GM12878 (cell line): Measurements from ENCODE around the gene LRRTM3. TPM values are rescaled to one million over a fixed set of nuclear protein-coding genes. Genes with fewer than 3 reads are reported as not detected.

Experiments
- ATAC-seq: fragments of 200-7000 bp; cut with Tn5 transposase; 3 replicates; pipeline ENCODE4 v1.9.1; 2020; ENCODE audit warnings: mild to moderate bottlenecking, moderate library complexity
- BruUV-seq: library from RNA; stranded (reverse); fragments of 400-500 nt; replicated peaks from 2 replicates; lab custom pipeline; 2021; lab: Mats Ljungman, UMichigan
- CTCF ChIA-PET: fragments of 300-600 bp; sonication (Branson Sonifier 250); formaldehyde crosslinking; extraction: SDS; loops from one replicate; lab custom pipeline; 2021; ENCODE audit warnings: inconsistent platforms; lab: Yijun Ruan, JAX
- POLR2A ChIA-PET: fragments of 350-600 bp; formaldehyde crosslinking; extraction: SDS; loops from one replicate; lab custom pipeline; 2021; ENCODE audit warnings: inconsistent platforms; lab: Charles Lee
- RAD21 ChIA-PET: fragments of 300-600 bp; sonication (Branson Sonifier 250); formaldehyde crosslinking; loops from one replicate; lab custom pipeline; 2023; ENCODE audit warnings: antibody characterized with exemption; ENCODE audit not compliant: unreplicated experiment; lab: Charles Lee
- SMC1A ChIA-PET: fragments of 300-600 bp; sonication (Branson Sonifier 250); formaldehyde crosslinking; loops from one replicate; lab custom pipeline; 2023; ENCODE audit not compliant: unreplicated experiment, uncharacterized antibody; lab: Charles Lee
- DNase-seq: peaks from one replicate; pipeline ENCODE4 v3.0.0-alpha.2; 2011; ENCODE audit warnings: low read depth, low spot score
- FAIRE-seq: peaks from 3 replicates; lab custom pipeline; 2011; peaks lifted over from hg19 to GRCh38; lab: Jason Lieb, UNC
- H2AFZ ChIP-seq: 2 replicates; pipeline ENCODE4 v1.6.0; 2011; ENCODE audit warnings: low read depth, low read length, control low read depth; ENCODE audit not compliant: control insufficient read depth
- H3K27ac ChIP-seq: 2 replicates; pipeline ENCODE4 v1.5.1; 2011; ENCODE audit warnings: control low read depth; ENCODE audit not compliant: control insufficient read depth, insufficient read depth
- H3K27me3 ChIP-seq, 2 experiments: replicated peaks in 1 of 2; 2 replicates each; pipeline versions ENCODE4 v1.6.0 to v1.6.1; 2011; ENCODE audit warnings: low read length in 1 of 2; ENCODE audit not compliant: control insufficient read depth in 2 of 2, insufficient read depth in 2 of 2
- H3K36me3 ChIP-seq, 2 experiments: 2 replicates each; pipeline ENCODE4 v1.5.1; 2011; ENCODE audit warnings: low read length in 1 of 2; ENCODE audit not compliant: control insufficient read depth in 2 of 2, insufficient read depth in 2 of 2
- H3K4me1 ChIP-seq: 2 replicates; pipeline ENCODE4 v1.6.1; 2011; ENCODE audit warnings: mild to moderate bottlenecking, low read length, moderate library complexity, mixed read lengths; ENCODE audit not compliant: control insufficient read depth, insufficient read depth
- H3K4me2 ChIP-seq: 2 replicates; pipeline ENCODE4 v1.6.0; 2011; ENCODE audit warnings: control low read depth; ENCODE audit not compliant: control insufficient read depth, insufficient read depth
- H3K4me3 ChIP-seq: fragments of 200-600 bp; sonication (generic); 2 replicates; pipeline ENCODE4 v1.5.1; 2016
- H3K79me2 ChIP-seq: 2 replicates; pipeline ENCODE4 v1.6.0; 2011; ENCODE audit warnings: low read length; ENCODE audit not compliant: control insufficient read depth, insufficient read depth
- H3K9ac ChIP-seq: 2 replicates; pipeline ENCODE4 v1.8.0; 2011; ENCODE audit warnings: low read length, control low read depth, mixed read lengths; ENCODE audit not compliant: control insufficient read depth, insufficient read depth
- H3K9me3 ChIP-seq: replicated peaks from 3 replicates; pipeline ENCODE4 v1.5.1; 2011; ENCODE audit warnings: mild to moderate bottlenecking, low read length; ENCODE audit not compliant: control insufficient read depth, insufficient read depth
- H4K20me1 ChIP-seq: 2 replicates; pipeline ENCODE4 v1.6.0; 2011; ENCODE audit not compliant: control insufficient read depth, insufficient read depth
- BHLHE40 ChIP-seq, 2 experiments: fragments of 450-650 bp in 1 of 2; IDR thresholded peaks; 2 replicates each; pipeline ENCODE4 v1.6.1; 2011 to 2017; ENCODE audit warnings: low read depth in 2 of 2, borderline replicate concordance in 1 of 2, improper control_type of control experiment in 1 of 2, low read length in 1 of 2, mild to moderate bottlenecking in 1 of 2
- CREB1 ChIP-seq: IDR thresholded peaks from 2 replicates; pipeline ENCODE4 v1.6.1; 2012; ENCODE audit warnings: low read depth, mild to moderate bottlenecking, inconsistent platforms
- CREM ChIP-seq: IDR thresholded peaks from 2 replicates; pipeline ENCODE4 v1.6.1; 2014; ENCODE audit warnings: antibody characterized with exemption, low read depth
- CUX1 ChIP-seq: IDR thresholded peaks from 2 replicates; pipeline ENCODE4 v1.6.1; 2012; ENCODE audit warnings: improper control_type of control experiment, low read depth, low read length; ENCODE audit not compliant: insufficient replicate concordance
- E2F8 ChIP-seq: fragments of 450-650 bp; IDR thresholded peaks from 2 replicates; pipeline ENCODE4 v1.6.1; 2018; ENCODE audit warnings: mild to moderate bottlenecking, low read depth, moderate library complexity; ENCODE audit not compliant: partially characterized antibody
- ESRRA ChIP-seq: IDR thresholded peaks from 2 replicates; pipeline ENCODE4 v1.6.1; 2012; ENCODE audit warnings: mild to moderate bottlenecking, low read length, improper control_type of control experiment
- FOXK2 ChIP-seq: fragments of 450-650 bp; IDR thresholded peaks from 2 replicates; pipeline ENCODE4 v1.6.1; 2017; ENCODE audit warnings: mild to moderate bottlenecking, moderate library complexity
- GABPA ChIP-seq: IDR thresholded peaks from 2 replicates; pipeline ENCODE4 v1.6.1; 2014; ENCODE audit warnings: antibody characterized with exemption, low read depth, mild to moderate bottlenecking, inconsistent platforms
- MTA3 ChIP-seq: IDR thresholded peaks from 2 replicates; pipeline ENCODE4 v1.6.1; 2012; ENCODE audit warnings: low read length, inconsistent platforms, borderline replicate concordance
- NR2F1 ChIP-seq: fragments of 450-650 bp; conservative IDR thresholded peaks from 2 replicates; pipeline ENCODE4 v1.6.1; 2017; ENCODE audit warnings: mild to moderate bottlenecking
- POU2F2 ChIP-seq: IDR thresholded peaks from 3 replicates; pipeline ENCODE4 v1.6.1; 2011; ENCODE audit warnings: low read depth, mild to moderate bottlenecking, low read length, borderline replicate concordance
- RB1 ChIP-seq: fragments of 450-650 bp; formaldehyde crosslinking; IDR thresholded peaks from 2 replicates; pipeline ENCODE4 v1.6.1; 2017; ENCODE audit warnings: mild to moderate bottlenecking, borderline replicate concordance
- RELB ChIP-seq: fragments of 450-650 bp; IDR thresholded peaks from 2 replicates; pipeline ENCODE4 v1.6.1; 2017; ENCODE audit warnings: low read depth, mild to moderate bottlenecking, moderate library complexity
- SMC3 ChIP-seq: IDR thresholded peaks from 2 replicates; pipeline ENCODE4 v1.6.1; 2011; ENCODE audit warnings: low read length, improper control_type of control experiment, borderline replicate concordance
- WGBS: methylation state at CpG from one replicate; pipeline ENCODE4 v1.1.6; 2016; ENCODE audit warnings: low lambda C conversion rate; ENCODE audit not compliant: insufficient replicate concordance, insufficient coverage; ENCODE audit errors: missing lambda C conversion rate; 5-methylcytosine and 5-hydroxymethylcytosine counted together
- in situ Hi-C: fragments of 300-500 bp; cut with MboI; formaldehyde crosslinking; loops from 9 replicates; pipeline ENCODE4 v1.14.3; 2018; ENCODE audit warnings: mixed read lengths
- intact Hi-C: fragments of 100-400 bp; cut with micrococcal nuclease; formaldehyde crosslinking; loops from one replicate; pipeline ENCODE4 v1.14.2; 2022; ENCODE audit not compliant: unreplicated experiment
- polyA plus RNA-seq, 11 experiments: library from polyadenylated mRNA; depleted of rRNA in 4 of 11; unstranded in 6 of 11; stranded (reverse) in 5 of 11; fragments of >200 nt; fragmentation: Nextera tagmentation in 4 of 11; fragmentation: Illumina TruSeq in 1 of 11; extraction: Ambion mirVana in 4 of 11; extraction: Trizol in 1 of 11; gene quantifications; 1 replicate in 1 of 11; 2 replicates in 10 of 11; pipeline versions ENCODE4 v1.2.1 to v1.2.3, GENCODE V29; 2011 to 2016; ENCODE audit warnings: inconsistent platforms in 2 of 11, missing spikeins in 2 of 11, low read depth in 1 of 11
- total RNA-seq, 4 experiments: library from RNA; depleted of rRNA in 3 of 4; stranded (reverse); fragments of >200 nt in 3 of 4; fragmentation: Illumina TruSeq in 1 of 4; extraction: Trizol in 1 of 4; gene quantifications; 2 replicates each; pipeline versions ENCODE4 v1.2.1 to v1.2.3, GENCODE V29; 2013 to 2021

Gene LRRTM3
- total and polyA plus RNA-seq, 10 of the 15 experiments (the other 5 are each of a cell fraction or from before 2014, with no cell fraction given): not detected

- TF ChIP-seq E2F8: no peak
- TF ChIP-seq GABPA: no peak
- TF ChIP-seq NR2F1: no peak
- TF ChIP-seq BHLHE40 (IDR thresholded peaks at IDR 0.05; ENCODE audit: borderline replicate concordance in 1 of 2, low read depth in 2 of 2, low read length in 1 of 2): no peak
- TF ChIP-seq MTA3: no peak
Measured at GRCh38 chr10:66951896-66952295, 26.1 kb downstream of the LRRTM3 start (continued).

GRCh38 chr10:66958466-66958865 lies 32.6 kb downstream of the LRRTM3 start:
- ChIA-PET RAD21 (interaction anchor here (0.7 kb wide), 1 partner anchor 93 kb away, joined by 3 read pairs; no protein-coding TSS in a partner anchor), POLR2A (interaction anchor here (1.0 kb wide), 1 partner anchor 216 kb away, joined by 3 read pairs; no protein-coding TSS in a partner anchor), CTCF (interaction anchor here (0.6 to 1.0 kb wide), 2 partner anchors 31 to 1213 kb away, joined by 3 read pairs; no protein-coding TSS in a partner anchor), SMC1A (interaction anchor here (0.6 to 1.4 kb wide), 5 partner anchors 19 to 196 kb away, joined by 3 to 5 read pairs (median 3); no protein-coding TSS in a partner anchor)
- Histone ChIP-seq H3K27me3 (no peaks in the 10 kb centered on the region), H3K9me3 (no peaks in the 10 kb centered on the region), H2AFZ (no peak overlapping the region), H3K4me2 (no peak overlapping the region), H3K9ac (no peak overlapping the region), H3K36me3 (no peaks in the 10 kb centered on the region), H3K4me1 (no peaks in the 10 kb centered on the region), H3K4me3 (no peak overlapping the region), H3K79me2 (no peaks in the 10 kb centered on the region), H3K27ac (no peak overlapping the region), H4K20me1 (no peaks in the 10 kb centered on the region)
- intact Hi-C loops: no loop called here
- 52% methylated on average over 2 of the region's 2 CpGs for WGBS
- no peak for FAIRE-seq
- DNase-seq: no peak
- ATAC-seq: no peak
- BruUV-seq: no TSS peak
- in situ Hi-C loops: no loop called here
- TF ChIP-seq FOXK2 (no peak), RELB (no peak), CUX1 (no peak), RB1 (no peak), CREB1 (no peak), SMC3 (no peak), POU2F2 (no peak), CREM (no peak), ESRRA (no peak)
